Right cardiac atrium (tissue), 5 donors: ENCODE results near the gene IL19. TPM values are rescaled to one million over a fixed set of nuclear protein-coding genes. Genes with fewer than 3 reads are reported as not detected.
A peak's percentile ranks its signal among the peaks of the same experiment; 100 is the strongest.
"Not testable (repeated sequence)": the region's sequence is repeated elsewhere in the genome, so short reads cannot be mapped to it uniquely, and the experiment has no call there.

Experiments used
- ATAC-seq, 2 donors: fragments of 200-7000 bp; cut with Tn5 transposase; one replicate each; pipeline versions ENCODE4 v1.8.0 to v1.9.1; 2020; ENCODE audit warnings: moderate library complexity in 2 of 2, mild to moderate bottlenecking in 1 of 2
- DNase-seq, 3 donors: peaks; one replicate each; pipeline ENCODE4 v3.0.0-alpha.2; 2020
- H3K27ac ChIP-seq: one replicate; pipeline ENCODE4 v1.5.1; 2013; ENCODE audit warnings: mild to moderate bottlenecking, low read length, control low read depth, moderate library complexity
- H3K27me3 ChIP-seq: one replicate; pipeline ENCODE4 v1.6.1; 2013; ENCODE audit not compliant: control insufficient read depth, insufficient read depth
- H3K4me1 ChIP-seq: one replicate; pipeline ENCODE4 v1.6.1; 2013; ENCODE audit warnings: low read length; ENCODE audit not compliant: control insufficient read depth, insufficient read depth
- H3K4me3 ChIP-seq: one replicate; pipeline ENCODE4 v1.5.1; 2013; ENCODE audit warnings: low read length, control low read depth
- H3K9me3 ChIP-seq: one replicate; pipeline ENCODE4 v1.6.1; 2013; ENCODE audit warnings: low read length; ENCODE audit not compliant: control insufficient read depth
- WGBS: extraction: QIAGEN DNeasy Blood & Tissue Kit; methylation state at CpG from one replicate; pipeline ENCODE4 v1.1.7; 2013; 5-methylcytosine and 5-hydroxymethylcytosine counted together
- intact Hi-C, 4 donors: fragments of 100-400 bp; cut with DNase I; formaldehyde crosslinking; loops; one replicate each; pipeline versions ENCODE4 v1.11.0 to v1.14.0; 2022 to 2023
- polyA plus RNA-seq: library from polyadenylated mRNA; stranded (reverse); fragments of 200-250 nt; gene quantifications from one replicate; pipeline ENCODE4 v1.2.3, GENCODE V29; 2013
- total RNA-seq, 4 donors: library from RNA; stranded (reverse); fragmentation: NEBNext Ultra II Directional; extraction: Animal tissue kit (Norgen Biotek cat#: 25700); gene quantifications; one replicate each; pipeline ENCODE4 v1.2.1, GENCODE V29; 2021
- donor health status: healthy with polysubstance abuse.
- donor health status: DM: no; HTN: yes; CAD: no.
- donor health status: DM: no; HTN: no; CAD: no.
- donor health status: DM: no; HTN: yes; CAD: no; lungs with severe emphysema.
- donor health status: DM: yes; HTN: yes; CAD: no.

The IL19 gene
- total and polyA plus RNA-seq, 5 donors = not detected

DNA sequence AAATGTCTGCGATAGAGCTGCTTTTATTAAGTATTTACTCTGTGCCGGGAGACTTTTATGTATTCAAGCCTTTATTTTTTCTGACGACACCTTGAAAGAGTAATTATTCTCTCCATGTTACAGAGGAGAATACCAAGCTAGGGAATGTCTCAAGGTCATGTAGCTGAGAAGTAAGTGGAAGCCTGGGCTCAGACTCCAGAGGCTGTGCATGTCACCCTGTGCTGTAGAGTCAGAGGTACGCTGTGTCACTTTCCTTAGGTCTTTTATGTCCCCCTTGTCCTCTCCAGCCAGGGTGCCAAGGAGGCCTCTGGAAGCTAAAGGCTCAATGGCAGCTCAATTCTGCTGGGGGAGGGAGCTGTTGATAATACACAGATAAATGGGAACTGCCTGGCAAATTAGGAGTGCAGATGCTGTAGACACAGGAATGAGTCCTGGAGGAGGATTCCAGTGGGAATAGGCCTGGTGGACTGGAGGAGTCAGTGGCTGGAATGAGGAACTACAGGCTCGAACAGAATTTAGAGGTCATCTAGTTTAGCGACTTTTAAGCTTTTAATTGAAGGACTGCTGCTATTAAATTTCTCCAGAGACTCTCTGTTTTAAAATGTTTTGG, 9.3 kb upstream of the IL19 start:
- DNase-seq = no peak
- 77% methylated on average over 6 of the region's 6 CpGs for WGBS
- intact Hi-C loops = no loop called here

GRCh38 chr1:206762741-206763364, 7.7 kb upstream of the IL19 start:
- intact Hi-C loops, DNase-seq, H3K27ac ChIP-seq, H3K27me3 ChIP-seq, ATAC-seq, H3K4me1 ChIP-seq, H3K4me3 ChIP-seq, H3K9me3 ChIP-seq: not testable (repeated sequence)
- WGBS = 89% methylated on average over 12 of the region's 12 CpGs

More for the DNA sequence above, 9.3 kb upstream of the IL19 start:
- no peaks in the 10 kb centered on the region for H3K4me1 ChIP-seq
- H3K9me3 ChIP-seq = no peaks in the 10 kb centered on the region
- no peak overlapping the region for H3K27ac ChIP-seq
- H3K27me3 ChIP-seq = no peaks in the 10 kb centered on the region
- no peak overlapping the region for H3K4me3 ChIP-seq
- ATAC-seq = no peak

DNA sequence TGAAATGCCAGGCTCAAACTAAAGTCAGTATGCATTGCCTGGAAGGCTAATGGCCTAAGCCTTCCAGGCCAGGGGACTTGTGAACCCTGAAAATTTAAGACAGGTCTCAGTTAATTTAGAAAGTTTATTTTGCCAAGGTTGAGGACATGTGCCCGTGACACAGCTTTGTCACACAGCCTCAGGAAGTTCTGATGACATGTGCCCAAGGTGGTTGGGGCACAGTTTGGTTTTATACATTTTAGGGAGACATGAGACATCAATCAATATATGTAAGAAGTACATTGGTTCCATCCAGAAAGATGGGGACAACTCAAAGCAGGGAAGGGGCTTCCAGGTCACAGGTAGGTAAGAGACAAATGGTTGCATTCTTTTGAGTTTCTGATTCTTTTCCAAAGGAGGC, 4.8 kb upstream of the IL19 start:
- intact Hi-C loops, ATAC-seq, DNase-seq, H3K27me3 ChIP-seq, H3K4me1 ChIP-seq, H3K4me3 ChIP-seq, H3K27ac ChIP-seq, H3K9me3 ChIP-seq: not testable (repeated sequence)
- 94% methylated on average over 1 of the region's 1 CpG for WGBS

DNA sequence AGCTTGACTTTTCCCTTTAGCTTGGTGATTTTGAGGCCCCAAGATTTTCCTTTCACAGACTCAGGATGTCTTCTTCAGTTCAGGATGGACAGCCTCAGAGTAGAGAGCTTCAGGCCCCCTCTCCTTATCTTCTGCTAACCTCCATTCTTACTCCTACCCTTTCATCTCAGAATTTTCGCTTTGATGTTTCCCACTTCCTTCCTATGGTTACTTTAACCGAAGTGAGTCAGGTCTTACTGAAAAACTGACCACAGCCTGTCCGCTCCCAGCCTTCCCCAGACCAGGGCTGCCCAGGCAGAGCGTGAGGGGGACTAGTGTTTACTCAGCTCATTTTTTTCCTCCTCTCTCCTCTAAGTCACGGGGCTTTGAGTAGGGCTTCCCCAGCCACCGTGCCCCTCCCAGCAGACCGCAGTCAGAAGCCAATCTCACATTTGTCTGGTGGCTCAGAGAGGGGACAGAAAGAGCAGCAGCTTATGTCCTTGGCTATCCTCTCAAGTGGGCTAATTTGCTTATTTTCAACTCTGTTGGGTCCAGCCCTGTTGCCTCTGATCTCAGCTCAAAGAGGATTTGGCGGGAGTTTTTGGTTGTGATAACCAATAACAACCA, 4.2 kb upstream of the IL19 start:
- peak; percentile 35 to 68 (median 61) for DNase-seq
- no peak overlapping the region for H3K27ac ChIP-seq
- 48% methylated on average over 8 of the region's 8 CpGs for WGBS

GRCh38 chr1:206768472-206769303, 1.9 kb upstream of the IL19 start:
- 80% methylated on average over 14 of the region's 14 CpGs for WGBS
- no peak for ATAC-seq
- no peak for DNase-seq
- Histone ChIP-seq H3K27me3 (no peaks in the 10 kb centered on the region), H3K27ac (no peak overlapping the region), H3K9me3 (no peaks in the 10 kb centered on the region), H3K4me1 (no peaks in the 10 kb centered on the region), H3K4me3 (no peak overlapping the region)
- intact Hi-C loops = no loop called here

More for the DNA sequence above, 4.2 kb upstream of the IL19 start:
- Histone ChIP-seq H3K4me3 (no peak overlapping the region), H3K4me1 (no peaks in the 10 kb centered on the region), H3K27me3 (no peaks in the 10 kb centered on the region), H3K9me3 (no peaks in the 10 kb centered on the region)
- peak; percentile 74 to 79 for ATAC-seq
- intact Hi-C loops = no loop called here

- intact Hi-C loops = no loop called here
- H3K9me3 ChIP-seq = no peaks in the 10 kb centered on the region
- DNase-seq = no peak
- no peak overlapping the region for H3K4me3 ChIP-seq
- H3K27ac ChIP-seq = no peak overlapping the region
- no peak for ATAC-seq
- no peaks in the 10 kb centered on the region for H3K27me3 ChIP-seq
- no peaks in the 10 kb centered on the region for H3K4me1 ChIP-seq
- WGBS = 89% methylated on average over 7 of the region's 7 CpGs
These were observed 1.3 kb upstream of the IL19 start for GRCh38 chr1:206769304-206769731.

GRCh38 chr1:206771338-206771692, 742 bp downstream of the IL19 start:
- ATAC-seq = no peak
- H3K4me1 ChIP-seq = no peaks in the 10 kb centered on the region
- WGBS = 65% methylated on average over 4 of the region's 4 CpGs
- intact Hi-C loops = no loop called here
- H3K9me3 ChIP-seq = no peaks in the 10 kb centered on the region
- DNase-seq = no peak
- H3K4me3 ChIP-seq = no peak overlapping the region
- no peak overlapping the region for H3K27ac ChIP-seq
- H3K27me3 ChIP-seq = no peaks in the 10 kb centered on the region

- intact Hi-C loops = no loop called here
- ATAC-seq (peak; percentile 49 to 63), DNase-seq (peak in 2 of 3 donors; percentile 29 to 60)
- Histone ChIP-seq H3K4me3 (no peak within 1 kb of the TSS), H3K9me3 (no peaks in the 10 kb centered on the region), H3K27ac (no peak within 1 kb of the TSS), H3K27me3 (no peaks in the 10 kb centered on the region), H3K4me1 (no peaks in the 10 kb centered on the region)
- 76% methylated on average over 8 of the region's 8 CpGs for WGBS
These were observed 1.8 kb downstream of the IL19 start, which contains the start of gene IL10 for GRCh38 chr1:206772243-206772937. IL10 (minus strand) TSS chr1:206772494; CDS start chr1:206772435, 59 bp downstream.

- Histone ChIP-seq H3K4me1 (no peaks in the 10 kb centered on the region), H3K27me3 (no peaks in the 10 kb centered on the region), H3K27ac (no peak overlapping the region), H3K4me3 (no peak overlapping the region), H3K9me3 (no peaks in the 10 kb centered on the region)
- intact Hi-C loops = no loop called here
- peak in 1 of 2 donors; percentile 23 for ATAC-seq
- 74% methylated on average over 3 of the region's 3 CpGs for WGBS
- DNase-seq = no peak
These were observed 3.5 kb downstream of the IL19 start for GRCh38 chr1:206774093-206774492.

- no peak for DNase-seq
- H3K27me3 ChIP-seq = no peaks in the 10 kb centered on the region
- WGBS = 75% methylated on average over 4 of the region's 4 CpGs
- no peak for ATAC-seq
- no peak overlapping the region for H3K4me3 ChIP-seq
- H3K4me1 ChIP-seq = no peaks in the 10 kb centered on the region
- intact Hi-C loops = no loop called here
- no peaks in the 10 kb centered on the region for H3K9me3 ChIP-seq
- no peak overlapping the region for H3K27ac ChIP-seq
These were observed 5.7 kb downstream of the IL19 start for GRCh38 chr1:206776229-206776628.
